NB4 (cell line): ENCODE data around the gene AATK.

Experiments
- DNase-seq: peaks from one replicate; pipeline ENCODE4 v3.0.0; 2010; ENCODE audit warnings: low read depth
- H3K4me3 ChIP-seq: one replicate; pipeline ENCODE4 v1.5.1; 2011; ENCODE audit warnings: mild to moderate bottlenecking, low read depth, low read length, moderate library complexity
- MAX ChIP-seq: IDR thresholded peaks from 2 replicates; pipeline ENCODE4 v1.6.1; 2011; ENCODE audit warnings: low read depth, low read length
- MYC ChIP-seq: IDR thresholded peaks from 2 replicates; pipeline ENCODE4 v1.6.1; 2011; ENCODE audit warnings: low read depth, low read length
- POLR2A ChIP-seq: IDR thresholded peaks from 2 replicates; pipeline ENCODE4 v1.6.1; 2011; ENCODE audit warnings: mild to moderate bottlenecking; ENCODE audit not compliant: insufficient read length; ENCODE audit errors: extremely low read depth
- TF ChIP-seq, protein P1 (sequence below): IDR thresholded peaks from one replicate; pipeline ENCODE4 v1.5.1; 2012; ENCODE audit warnings: low read depth, low read length

The AATK gene

DNA sequence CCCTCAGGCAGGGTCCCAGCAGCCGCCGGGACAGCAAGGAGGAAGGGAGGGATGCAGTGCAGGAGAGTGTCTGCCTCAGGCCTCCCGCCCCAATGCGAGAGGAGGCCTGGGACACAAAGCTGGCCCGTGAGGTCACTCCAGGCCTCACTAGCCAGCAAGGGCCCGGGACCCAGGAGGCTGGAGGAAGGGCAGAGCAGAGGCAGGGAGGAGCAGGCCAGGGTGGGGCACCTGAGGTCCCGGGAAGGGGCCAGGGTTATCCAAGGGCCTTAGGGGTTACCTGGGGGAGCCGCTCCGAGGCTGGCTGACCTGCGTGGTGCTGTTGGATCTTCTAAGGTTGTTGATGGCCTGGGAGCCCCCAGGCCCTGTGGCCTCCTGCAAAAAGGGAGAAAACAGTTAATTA lies 42.6 kb upstream of the AATK start:
- TF ChIP-seq MYC = no peak
- no peak for TF ChIP-seq MAX
- TF ChIP-seq, protein P1, sequence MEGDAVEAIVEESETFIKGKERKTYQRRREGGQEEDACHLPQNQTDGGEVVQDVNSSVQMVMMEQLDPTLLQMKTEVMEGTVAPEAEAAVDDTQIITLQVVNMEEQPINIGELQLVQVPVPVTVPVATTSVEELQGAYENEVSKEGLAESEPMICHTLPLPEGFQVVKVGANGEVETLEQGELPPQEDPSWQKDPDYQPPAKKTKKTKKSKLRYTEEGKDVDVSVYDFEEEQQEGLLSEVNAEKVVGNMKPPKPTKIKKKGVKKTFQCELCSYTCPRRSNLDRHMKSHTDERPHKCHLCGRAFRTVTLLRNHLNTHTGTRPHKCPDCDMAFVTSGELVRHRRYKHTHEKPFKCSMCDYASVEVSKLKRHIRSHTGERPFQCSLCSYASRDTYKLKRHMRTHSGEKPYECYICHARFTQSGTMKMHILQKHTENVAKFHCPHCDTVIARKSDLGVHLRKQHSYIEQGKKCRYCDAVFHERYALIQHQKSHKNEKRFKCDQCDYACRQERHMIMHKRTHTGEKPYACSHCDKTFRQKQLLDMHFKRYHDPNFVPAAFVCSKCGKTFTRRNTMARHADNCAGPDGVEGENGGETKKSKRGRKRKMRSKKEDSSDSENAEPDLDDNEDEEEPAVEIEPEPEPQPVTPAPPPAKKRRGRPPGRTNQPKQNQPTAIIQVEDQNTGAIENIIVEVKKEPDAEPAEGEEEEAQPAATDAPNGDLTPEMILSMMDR = no peak
- TF ChIP-seq POLR2A = no peak
- no peak overlapping the region for H3K4me3 ChIP-seq
- no peak for DNase-seq

GRCh38 chr17:81207610-81208581 lies 41.9 kb upstream of the AATK start:
- no peak overlapping the region for H3K4me3 ChIP-seq
- DNase-seq = peak; percentile 39
- no peak for TF ChIP-seq MAX
- no peak for TF ChIP-seq MYC
- TF ChIP-seq, protein P1 = no peak
- TF ChIP-seq POLR2A = no peak

DNA sequence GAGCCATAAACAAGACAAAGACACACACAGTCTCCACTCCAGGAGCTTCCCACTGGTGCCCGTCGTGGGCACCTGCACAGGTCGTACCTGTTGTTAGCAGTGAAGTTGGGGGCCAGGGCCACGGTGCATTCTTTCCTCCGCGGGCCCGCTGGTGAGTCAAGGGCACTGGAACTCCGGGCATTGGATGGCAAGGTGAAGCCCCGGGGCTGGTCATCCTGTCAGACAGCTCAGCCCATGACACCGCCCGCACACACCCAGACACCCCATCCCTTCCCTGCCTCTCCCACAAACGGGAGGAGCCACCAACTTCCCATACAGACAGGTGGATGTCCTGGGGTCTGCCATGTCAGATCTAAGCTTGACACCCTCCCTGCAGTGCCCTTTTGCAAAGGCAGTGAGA lies 40.6 kb upstream of the AATK start:
- TF ChIP-seq MYC (no peak), MAX (no peak), POLR2A (no peak)
- TF ChIP-seq, protein P1 = no peak
- no peak overlapping the region for H3K4me3 ChIP-seq
- DNase-seq = no peak

DNA sequence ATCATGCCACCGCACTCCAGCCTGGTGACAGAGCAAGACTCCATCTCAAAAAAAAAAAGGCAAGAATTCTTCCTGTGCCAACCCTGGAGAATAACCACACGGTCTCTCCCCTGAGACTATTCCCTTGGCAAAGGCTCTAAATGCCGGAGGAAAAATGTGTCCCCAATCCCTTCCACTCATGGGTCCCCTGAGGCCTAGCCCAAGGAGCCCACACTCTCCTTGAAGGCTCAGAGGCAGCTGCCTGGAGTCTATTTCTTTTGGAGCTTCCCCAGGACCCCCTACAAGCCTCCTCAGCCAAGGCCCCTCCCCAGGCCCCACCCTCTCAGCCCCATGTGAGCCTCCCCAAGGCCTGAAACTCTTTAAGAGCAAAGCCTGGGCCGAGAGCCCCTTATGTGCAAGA lies 40.1 kb upstream of the AATK start:
- H3K4me3 ChIP-seq = no peak overlapping the region
- TF ChIP-seq MYC = no peak
- TF ChIP-seq MAX = no peak
- TF ChIP-seq, protein P1 = no peak
- TF ChIP-seq POLR2A = no peak
- no peak for DNase-seq

- no peak for DNase-seq
- H3K4me3 ChIP-seq = no peak overlapping the region
- TF ChIP-seq MAX (no peak), POLR2A (no peak), MYC (no peak)
- TF ChIP-seq, protein P1 = no peak
These were observed 38.6 kb upstream of the AATK start for GRCh38 chr17:81204578-81204977.
